ENCODE results near the gene HTT. TPM values are rescaled to one million over a fixed set of nuclear protein-coding genes. Genes with fewer than 3 reads are reported as not detected.

HTT gene
- total RNA-seq, 1 donor from 2014 or later, result 82.8 TPM

- peaks cover 7% of the 10 kb centered on the region for H3K4me1 Mint-ChIP-seq (ENCODE audit: low read depth)
- H3K27ac Mint-ChIP-seq, result no peak overlapping the region
- H3K27me3 Mint-ChIP-seq, result no peaks in the 10 kb centered on the region
- peaks cover 44% of the 10 kb centered on the region for H3K36me3 Mint-ChIP-seq (ENCODE audit: insufficient read depth)
- DNase-seq (ENCODE audit: low spot score, unreplicated experiment), result no peak
- H3K4me3 Mint-ChIP-seq (ENCODE audit: low read depth), result no peak overlapping the region
- TF ChIP-seq CTCF (IDR thresholded peaks at IDR 0.05; ENCODE audit: unreplicated experiment), result no peak
- H3K9me3 Mint-ChIP-seq (ENCODE audit: low read depth), result no peaks in the 10 kb centered on the region
Measured at GRCh38 chr4:3114377-3114776, 39.9 kb downstream of the HTT start.

GRCh38 chr4:3115637-3116270 lies 41.3 kb downstream of the HTT start:
- Mint-ChIP-seq H3K27ac (peak overlapping the region; percentile 52), H3K36me3 (ENCODE audit: insufficient read depth) (peaks cover 38% of the 10 kb centered on the region), H3K9me3 (ENCODE audit: low read depth) (no peaks in the 10 kb centered on the region), H3K4me3 (ENCODE audit: low read depth) (no peak overlapping the region), H3K4me1 (ENCODE audit: low read depth) (peaks cover 7% of the 10 kb centered on the region), H3K27me3 (no peaks in the 10 kb centered on the region)
- no peak for DNase-seq (ENCODE audit: low spot score, unreplicated experiment)
- TF ChIP-seq CTCF (IDR thresholded peaks at IDR 0.05; ENCODE audit: unreplicated experiment), result no peak

- Mint-ChIP-seq H3K36me3 (ENCODE audit: insufficient read depth) (peaks cover 29% of the 10 kb centered on the region), H3K4me1 (ENCODE audit: low read depth) (peaks cover 3% of the 10 kb centered on the region), H3K27me3 (no peaks in the 10 kb centered on the region), H3K27ac (no peak overlapping the region), H3K9me3 (ENCODE audit: low read depth) (no peaks in the 10 kb centered on the region), H3K4me3 (ENCODE audit: low read depth) (no peak overlapping the region)
- no peak for TF ChIP-seq CTCF (IDR thresholded peaks at IDR 0.05; ENCODE audit: unreplicated experiment)
- no peak for DNase-seq (ENCODE audit: low spot score, unreplicated experiment)
Measured at GRCh38 chr4:3116955-3117354, 42.5 kb downstream of the HTT start.

- peaks cover 23% of the 10 kb centered on the region for H3K36me3 Mint-ChIP-seq (ENCODE audit: insufficient read depth)
- H3K4me3 Mint-ChIP-seq (ENCODE audit: low read depth), result no peak overlapping the region
- H3K27me3 Mint-ChIP-seq, result no peaks in the 10 kb centered on the region
- peaks cover 3% of the 10 kb centered on the region for H3K4me1 Mint-ChIP-seq (ENCODE audit: low read depth)
- no peak overlapping the region for H3K27ac Mint-ChIP-seq
- no peak for DNase-seq (ENCODE audit: low spot score, unreplicated experiment)
- TF ChIP-seq CTCF (IDR thresholded peaks at IDR 0.05; ENCODE audit: unreplicated experiment), result no peak
- no peaks in the 10 kb centered on the region for H3K9me3 Mint-ChIP-seq (ENCODE audit: low read depth)
Measured at GRCh38 chr4:3118312-3118711, 43.8 kb downstream of the HTT start.

- Mint-ChIP-seq H3K4me3 (ENCODE audit: low read depth) (no peak overlapping the region), H3K27ac (no peak overlapping the region), H3K27me3 (no peaks in the 10 kb centered on the region), H3K4me1 (ENCODE audit: low read depth) (peaks cover 3% of the 10 kb centered on the region), H3K36me3 (ENCODE audit: insufficient read depth) (peaks cover 19% of the 10 kb centered on the region), H3K9me3 (ENCODE audit: low read depth) (no peaks in the 10 kb centered on the region)
- TF ChIP-seq CTCF (IDR thresholded peaks at IDR 0.05; ENCODE audit: unreplicated experiment), result no peak
- no peak for DNase-seq (ENCODE audit: low spot score, unreplicated experiment)
Measured at GRCh38 chr4:3119464-3119863, 45.0 kb downstream of the HTT start.

All from progenitor cell of endocrine pancreas (in vitro differentiated cells).